Measurements from ENCODE around the gene TRAPPC5.

TRAPPC5 gene

GRCh38 chr19:7677669-7678311, 2.8 kb upstream of the TRAPPC5 start:
- DNase-seq: no peak

- no peak for DNase-seq
Measured at GRCh38 chr19:7678971-7679751, 1.5 kb upstream of the TRAPPC5 start.

- no peak for DNase-seq
Measured at GRCh38 chr19:7679771-7680605, 645 bp upstream of the TRAPPC5 start.

GRCh38 chr19:7681340-7682174, 924 bp downstream of the TRAPPC5 start:
- DNase-seq: peak in 1 of 2 experiments; percentile 43

GRCh38 chr19:7682175-7682855, 1.7 kb downstream of the TRAPPC5 start:
- no peak for DNase-seq

- no peak for DNase-seq
Measured at GRCh38 chr19:7685546-7686445, 5.2 kb downstream of the TRAPPC5 start.

- no peak for DNase-seq
Measured at GRCh38 chr19:7687177-7687576, 6.5 kb downstream of the TRAPPC5 start.

- no peak for DNase-seq
Measured at GRCh38 chr19:7689165-7689564, 8.5 kb downstream of the TRAPPC5 start.

GRCh38 chr19:7690779-7691258, 10.2 kb downstream of the TRAPPC5 start:
- no peak for DNase-seq

GRCh38 chr19:7691497-7691896, 10.9 kb downstream of the TRAPPC5 start:
- no peak for DNase-seq

GRCh38 chr19:7692417-7693088, 11.9 kb downstream of the TRAPPC5 start:
- DNase-seq: no peak

- no peak for DNase-seq
Measured at GRCh38 chr19:7694499-7694898, 13.9 kb downstream of the TRAPPC5 start.

- DNase-seq: no peak
Measured at GRCh38 chr19:7697721-7698287, 17.2 kb downstream of the TRAPPC5 start.

GRCh38 chr19:7698583-7698982, 17.9 kb downstream of the TRAPPC5 start:
- DNase-seq: no peak

- DNase-seq: no peak
Measured at GRCh38 chr19:7699003-7699402, 18.4 kb downstream of the TRAPPC5 start.

- no peak for DNase-seq
Measured at GRCh38 chr19:7699417-7700401, 19.1 kb downstream of the TRAPPC5 start.

- DNase-seq: no peak
Measured at GRCh38 chr19:7701049-7701653, 20.5 kb downstream of the TRAPPC5 start.

Data from NCI-H446 (cell line).